Activated T-cell treated with anti-CD3 and anti-CD28 coated beads, Interleukin-2, amount 50 U/mL, for 72 hours (primary cell): ENCODE data around the gene NFIB. TPM values are rescaled to one million over a fixed set of nuclear protein-coding genes. Genes with fewer than 3 reads are reported as not detected.

Source experiments
- ATAC-seq, 2 donors: fragments of 150-1000 bp; cut with Tn5 transposase; replicated peaks in 1 of 2; 2 replicates each; pipeline ENCODE4 v1.10.0; 2021; ENCODE audit warnings: moderate library complexity in 2 of 2, mild to moderate bottlenecking in 1 of 2
- DNase-seq, 2 donors: peaks; one replicate each; pipeline ENCODE4 v3.0.0; 2021 to 2022; ENCODE audit warnings: mixed read lengths in 1 of 2
- H3K27ac Mint-ChIP-seq: one replicate; pipeline ENCODE4 v1.8.0; 2022; ENCODE audit warnings: mild to moderate bottlenecking, moderate library complexity, mixed read lengths
- H3K27me3 Mint-ChIP-seq: one replicate; pipeline ENCODE4 v1.8.0; 2022; ENCODE audit warnings: low read depth, mixed read lengths
- H3K36me3 Mint-ChIP-seq, 2 donors: one replicate each; pipeline ENCODE4 v1.8.0; 2022; ENCODE audit warnings: mixed read lengths in 2 of 2, mild to moderate bottlenecking in 1 of 2; ENCODE audit not compliant: insufficient read depth in 2 of 2
- H3K4me1 Mint-ChIP-seq: one replicate; pipeline ENCODE4 v1.8.0; 2022; ENCODE audit warnings: low read depth, mixed read lengths
- H3K4me3 Mint-ChIP-seq, 2 donors: one replicate each; pipeline ENCODE4 v1.8.0; 2022; ENCODE audit warnings: mild to moderate bottlenecking in 2 of 2, mixed read lengths in 2 of 2, moderate library complexity in 2 of 2
- H3K9me3 Mint-ChIP-seq, 2 donors: one replicate each; pipeline ENCODE4 v1.8.0; 2022; ENCODE audit warnings: mixed read lengths in 2 of 2
- total RNA-seq, 2 donors: library from RNA; stranded (reverse); gene quantifications; one replicate each; pipeline ENCODE4 v1.2.3, GENCODE V29; 2022

Gene NFIB
- total RNA-seq, 2 donors from 2014 or later: not detected

- Mint-ChIP-seq H3K4me3 (no peak overlapping the region), H3K27me3 (no peaks in the 10 kb centered on the region), H3K4me1 (no peaks in the 10 kb centered on the region), H3K36me3 (no peaks in the 10 kb centered on the region), H3K9me3 (no peaks in the 10 kb centered on the region), H3K27ac (no peak overlapping the region)
- DNase-seq (no peak), ATAC-seq (peak; percentile 27 to 65)
These were observed 142.9 kb downstream of the NFIB start for GRCh38 chr9:14170973-14171596.

- Mint-ChIP-seq H3K36me3 (no peaks in the 10 kb centered on the region), H3K9me3 (no peaks in the 10 kb centered on the region), H3K4me3 (no peak overlapping the region), H3K27me3 (no peaks in the 10 kb centered on the region), H3K27ac (no peak overlapping the region), H3K4me1 (no peaks in the 10 kb centered on the region)
- no peak for DNase-seq
- no peak for ATAC-seq
These were observed 143.5 kb downstream of the NFIB start for GRCh38 chr9:14170392-14170931.

GRCh38 chr9:14168381-14168780 lies 145.6 kb downstream of the NFIB start:
- no peaks in the 10 kb centered on the region for H3K27me3 Mint-ChIP-seq
- ATAC-seq (no peak), DNase-seq (no peak)
- no peak overlapping the region for H3K4me3 Mint-ChIP-seq
- no peaks in the 10 kb centered on the region for H3K9me3 Mint-ChIP-seq
- no peaks in the 10 kb centered on the region for H3K36me3 Mint-ChIP-seq
- H3K4me1 Mint-ChIP-seq: no peaks in the 10 kb centered on the region
- no peak overlapping the region for H3K27ac Mint-ChIP-seq

GRCh38 chr9:14165376-14166035 lies 148.4 kb downstream of the NFIB start:
- Mint-ChIP-seq H3K4me1 (no peaks in the 10 kb centered on the region), H3K9me3 (no peaks in the 10 kb centered on the region), H3K27ac (no peak overlapping the region), H3K4me3 (no peak overlapping the region), H3K27me3 (no peaks in the 10 kb centered on the region), H3K36me3 (no peaks in the 10 kb centered on the region)
- no peak for DNase-seq
- ATAC-seq: no peak

GRCh38 chr9:14164908-14165307 lies 149.0 kb downstream of the NFIB start:
- ATAC-seq (no peak), DNase-seq (no peak)
- Mint-ChIP-seq H3K36me3 (no peaks in the 10 kb centered on the region), H3K4me3 (no peak overlapping the region), H3K4me1 (no peaks in the 10 kb centered on the region), H3K27me3 (no peaks in the 10 kb centered on the region), H3K9me3 (no peaks in the 10 kb centered on the region), H3K27ac (no peak overlapping the region)

- Mint-ChIP-seq H3K9me3 (peaks cover 0 to 4% of the 10 kb centered on the region in 2 donors), H3K36me3 (no peaks in the 10 kb centered on the region), H3K27ac (no peak overlapping the region), H3K4me3 (no peak overlapping the region), H3K27me3 (peaks cover 8% of the 10 kb centered on the region), H3K4me1 (no peaks in the 10 kb centered on the region)
- DNase-seq (no peak), ATAC-seq (no peak)
These were observed 154.3 kb downstream of the NFIB start for GRCh38 chr9:14159440-14160216.

- Mint-ChIP-seq H3K4me1 (no peaks in the 10 kb centered on the region), H3K9me3 (peaks cover 0 to 4% of the 10 kb centered on the region in 2 donors), H3K27ac (no peak overlapping the region), H3K36me3 (no peaks in the 10 kb centered on the region), H3K27me3 (peaks cover 11% of the 10 kb centered on the region), H3K4me3 (no peak overlapping the region)
- no peak for ATAC-seq
- DNase-seq: no peak
These were observed 155.0 kb downstream of the NFIB start for GRCh38 chr9:14158916-14159315.

GRCh38 chr9:14158136-14158813 lies 155.7 kb downstream of the NFIB start:
- Mint-ChIP-seq H3K27me3 (peaks cover 11% of the 10 kb centered on the region), H3K4me3 (no peak overlapping the region), H3K9me3 (peaks cover 0 to 4% of the 10 kb centered on the region in 2 donors), H3K36me3 (no peaks in the 10 kb centered on the region), H3K27ac (no peak overlapping the region), H3K4me1 (no peaks in the 10 kb centered on the region)
- DNase-seq: no peak
- ATAC-seq: no peak

- Mint-ChIP-seq H3K27ac (no peak overlapping the region), H3K36me3 (no peaks in the 10 kb centered on the region), H3K9me3 (peaks cover 0 to 4% of the 10 kb centered on the region in 2 donors), H3K27me3 (peaks cover 11% of the 10 kb centered on the region), H3K4me1 (no peaks in the 10 kb centered on the region), H3K4me3 (no peak overlapping the region)
- DNase-seq (no peak), ATAC-seq (no peak)
These were observed 156.8 kb downstream of the NFIB start for GRCh38 chr9:14157191-14157590.

GRCh38 chr9:14156046-14156445 lies 157.9 kb downstream of the NFIB start:
- Mint-ChIP-seq H3K27ac (no peak overlapping the region), H3K36me3 (no peaks in the 10 kb centered on the region), H3K4me1 (no peaks in the 10 kb centered on the region), H3K4me3 (no peak overlapping the region), H3K27me3 (peaks cover 14% of the 10 kb centered on the region), H3K9me3 (peaks cover 0 to 4% of the 10 kb centered on the region in 2 donors)
- DNase-seq (no peak), ATAC-seq (no peak)

GRCh38 chr9:14155237-14155636 lies 158.7 kb downstream of the NFIB start:
- peaks cover 0 to 4% of the 10 kb centered on the region in 2 donors for H3K9me3 Mint-ChIP-seq
- no peak overlapping the region for H3K4me3 Mint-ChIP-seq
- H3K36me3 Mint-ChIP-seq: no peaks in the 10 kb centered on the region

GRCh38 chr9:14153310-14153720 lies 160.6 kb downstream of the NFIB start:
- DNase-seq (no peak), ATAC-seq (no peak)
- no peak overlapping the region for H3K27ac Mint-ChIP-seq
- no peak overlapping the region for H3K4me3 Mint-ChIP-seq
- H3K36me3 Mint-ChIP-seq: no peaks in the 10 kb centered on the region
- H3K4me1 Mint-ChIP-seq: no peaks in the 10 kb centered on the region
- peaks cover 0 to 2% of the 10 kb centered on the region in 2 donors for H3K9me3 Mint-ChIP-seq
- H3K27me3 Mint-ChIP-seq: peaks cover 16% of the 10 kb centered on the region

More at GRCh38 chr9:14155237-14155636, 158.7 kb downstream of the NFIB start:
- no peak overlapping the region for H3K27ac Mint-ChIP-seq
- ATAC-seq: no peak
- H3K27me3 Mint-ChIP-seq: peaks cover 17% of the 10 kb centered on the region
- H3K4me1 Mint-ChIP-seq: no peaks in the 10 kb centered on the region
- DNase-seq: no peak

GRCh38 chr9:14151451-14151850 lies 162.5 kb downstream of the NFIB start:
- H3K4me3 Mint-ChIP-seq: no peak overlapping the region
- H3K27ac Mint-ChIP-seq: no peak overlapping the region
- peaks cover 12% of the 10 kb centered on the region for H3K27me3 Mint-ChIP-seq
- no peaks in the 10 kb centered on the region for H3K9me3 Mint-ChIP-seq
- no peak for DNase-seq
- no peak for ATAC-seq
- H3K36me3 Mint-ChIP-seq: no peaks in the 10 kb centered on the region
- no peaks in the 10 kb centered on the region for H3K4me1 Mint-ChIP-seq
